Right lobe of liver (tissue), 6 donors: ENCODE data around the gene B3GAT3. TPM values are rescaled to one million over a fixed set of nuclear protein-coding genes. Genes with fewer than 3 reads are reported as not detected.
"Not testable (repeated sequence)": the region's sequence is repeated elsewhere in the genome, so short reads cannot be mapped to it uniquely, and the experiment has no call there.

Source experiments
- ATAC-seq, 4 donors: fragments of 200-7000 bp; cut with Tn5 transposase; one replicate each; pipeline ENCODE4 v1.9.1; 2020; ENCODE audit warnings: mild to moderate bottlenecking in 4 of 4, moderate library complexity in 4 of 4
- DNase-seq, 3 donors: peaks; one replicate each; pipeline ENCODE4 v3.0.0-alpha.2; 2020
- H3K27ac ChIP-seq, 3 donors: fragments of 200-600 bp; one replicate each; pipeline ENCODE4 v1.8.0; 2022
- H3K27me3 ChIP-seq, 2 donors: fragments of 200-600 bp; one replicate each; pipeline ENCODE4 v1.8.0; 2022
- H3K36me3 ChIP-seq, 4 donors: fragments of 200-600 bp; sonication (generic) in 1 of 4; one replicate each; pipeline versions ENCODE4 v1.5.1 to v1.8.0; 2017 to 2022; ENCODE audit warnings: control low read depth in 1 of 4
- H3K4me1 ChIP-seq, 4 donors: fragments of 200-600 bp; sonication (generic) in 1 of 4; one replicate each; pipeline versions ENCODE4 v1.5.1 to v1.8.0; 2017 to 2022; ENCODE audit warnings: control low read depth in 1 of 4
- H3K4me3 ChIP-seq, 3 donors: fragments of 200-600 bp; one replicate each; pipeline ENCODE4 v1.8.0; 2022
- H3K9me3 ChIP-seq, 4 donors: fragments of 200-600 bp; sonication (generic) in 1 of 4; one replicate each; pipeline versions ENCODE4 v1.5.1 to v1.8.0; 2017 to 2022; ENCODE audit warnings: control low read depth in 1 of 4
- CTCF ChIP-seq, 4 donors: fragments of 200-600 bp in 3 of 4; fragments of 450-650 bp in 1 of 4; IDR thresholded peaks; one replicate each; pipeline versions ENCODE4 v1.5.1 to v1.8.0; 2016 to 2022; ENCODE audit warnings: antibody characterized with exemption in 4 of 4, mild to moderate bottlenecking in 2 of 4
- POLR2A ChIP-seq: fragments of 450-650 bp; IDR thresholded peaks from one replicate; pipeline ENCODE4 v1.6.1; 2017; ENCODE audit warnings: antibody characterized with exemption, mild to moderate bottlenecking
- WGBS: methylation state at CpG from one replicate; pipeline ENCODE4 v1.1.6; 2018; ENCODE audit warnings: low coverage, low lambda C conversion rate; ENCODE audit not compliant: insufficient coverage; ENCODE audit errors: missing lambda C conversion rate; 5-methylcytosine and 5-hydroxymethylcytosine counted together
- intact Hi-C, 2 donors: fragments of 100-400 bp; cut with DNase I; formaldehyde crosslinking; loops; one replicate each; pipeline versions ENCODE4 v1.11.2 to v1.14.1; 2022
- total RNA-seq, 6 experiments: library from RNA; depleted of rRNA in 2 of 6; stranded (reverse); fragments of >200 nt in 2 of 6; fragmentation: NEBNext Ultra II Directional in 3 of 6; extraction: Animal tissue kit (Norgen Biotek cat#: 25700) in 3 of 6; gene quantifications; one replicate each; pipeline versions ENCODE4 v1.1.0 to v1.2.4, GENCODE V29; 2016 to 2023
- donor health status: DM: no; HTN: yes; CAD: no.
- donor health status: DM: no; HTN: no; CAD: no.
- donor health status: DM: no; HTN: no; CAD: no.
- donor health status: DM: no; HTN: yes; CAD: no.
- donor health status: DM: no; HTN: yes; CAD: no.

Gene B3GAT3
- total RNA-seq, 6 experiments from 2014 or later: 17.1 to 32.8 (median 23.4) TPM

GRCh38 chr11:62574363-62575071, 47.3 kb downstream of the B3GAT3 start:
- peak; percentile 15 to 39 (median 35) for ATAC-seq
- intact Hi-C loops: no loop called here
- Histone ChIP-seq H3K36me3 (peaks cover 0 to 57% (median 23%) of the 10 kb centered on the region in 4 donors), H3K4me3 (peak overlapping the region; percentile 59 to 74 (median 63)), H3K9me3 (no peaks in the 10 kb centered on the region), H3K27ac (peak overlapping the region; percentile 96 to 100 (median 99)), H3K27me3 (no peaks in the 10 kb centered on the region), H3K4me1 (peaks cover 0 to 21% (median 0%) of the 10 kb centered on the region in 4 donors)
- peak; percentile 42 to 69 (median 64) for DNase-seq
- TF ChIP-seq POLR2A: no peak
- no peak for TF ChIP-seq CTCF (IDR thresholded peaks at IDR 0.05)
- WGBS: under 1% methylated on average over 19 of the region's 33 CpGs

- TF ChIP-seq POLR2A: peak; percentile 83
- TF ChIP-seq CTCF (IDR thresholded peaks at IDR 0.05): no peak
- Histone ChIP-seq H3K4me3 (peak within 1 kb of the TSS; percentile 74 to 94 (median 86)), H3K27me3 (no peaks in the 10 kb centered on the region), H3K4me1 (peaks cover 0 to 21% (median 0%) of the 10 kb centered on the region in 4 donors), H3K27ac (peak within 1 kb of the TSS; percentile 96 to 100 (median 99)), H3K9me3 (no peaks in the 10 kb centered on the region), H3K36me3 (peaks cover 0 to 55% (median 23%) of the 10 kb centered on the region in 4 donors)
- ATAC-seq (peak; percentile 90 to 95 (median 94)), DNase-seq (peak; percentile 98 to 99 (median 99))
- 1% methylated on average over 23 of the region's 46 CpGs for WGBS
- intact Hi-C loops: no loop called here
Measured at GRCh38 chr11:62573592-62574362, 48.0 kb downstream of the B3GAT3 start, which contains the start of gene EEF1G. Gene EEF1G (minus strand): TSS chr11:62573891. CDS start chr11:62573842, 49 bp downstream.

GRCh38 chr11:62573006-62573591, 48.7 kb downstream of the B3GAT3 start:
- no peaks in the 10 kb centered on the region for H3K9me3 ChIP-seq
- no peak for TF ChIP-seq CTCF (IDR thresholded peaks at IDR 0.05)
- TF ChIP-seq POLR2A: no peak
- H3K27me3 ChIP-seq: no peaks in the 10 kb centered on the region
- DNase-seq (peak in 2 of 3 donors; percentile 40 to 59), ATAC-seq (peak in 2 of 4 donors; percentile 0 to 10)
- H3K4me1 ChIP-seq: peaks cover 0 to 21% (median 0%) of the 10 kb centered on the region in 4 donors
- H3K36me3 ChIP-seq: peaks cover 0 to 53% (median 23%) of the 10 kb centered on the region in 4 donors
- H3K27ac ChIP-seq: peak overlapping the region; percentile 47 to 79 (median 69)
- peak overlapping the region; percentile 74 to 94 (median 86) for H3K4me3 ChIP-seq
- WGBS: under 1% methylated on average over 33 of the region's 33 CpGs
- intact Hi-C loops: no loop called here

GRCh38 chr11:62572431-62572830, 49.4 kb downstream of the B3GAT3 start:
- DNase-seq (peak in 1 of 3 donors; percentile 35), ATAC-seq (no peak)
- intact Hi-C loops: no loop called here
- Histone ChIP-seq H3K36me3 (peaks cover 0 to 57% (median 24%) of the 10 kb centered on the region in 4 donors), H3K4me3 (peak overlapping the region; percentile 74 to 94 (median 86)), H3K27me3 (no peaks in the 10 kb centered on the region), H3K4me1 (peaks cover 0 to 26% (median 0%) of the 10 kb centered on the region in 4 donors), H3K9me3 (no peaks in the 10 kb centered on the region), H3K27ac (peak overlapping the region in 1 of 3 donors; percentile 47)
- TF ChIP-seq CTCF (IDR thresholded peaks at IDR 0.05) (no peak), POLR2A (no peak)
- 77% methylated on average over 12 of the region's 12 CpGs for WGBS

GRCh38 chr11:62571493-62571892, 50.3 kb downstream of the B3GAT3 start:
- intact Hi-C loops, H3K27ac ChIP-seq, H3K9me3 ChIP-seq, ATAC-seq, H3K27me3 ChIP-seq, H3K4me3 ChIP-seq: not testable (repeated sequence)
- peaks cover 0 to 30% (median 2%) of the 10 kb centered on the region in 4 donors for H3K4me1 ChIP-seq
- DNase-seq: peak in 1 of 3 donors; percentile 5
- H3K36me3 ChIP-seq: peaks cover 0 to 63% (median 30%) of the 10 kb centered on the region in 4 donors
- 77% methylated on average over 4 of the region's 5 CpGs for WGBS

- WGBS: 87% methylated on average over 4 of the region's 5 CpGs
- H3K36me3 ChIP-seq: peaks cover 0 to 63% (median 33%) of the 10 kb centered on the region in 4 donors
- intact Hi-C loops: not testable (repeated sequence)
Measured at GRCh38 chr11:62570903-62571302, 50.9 kb downstream of the B3GAT3 start.

More at GRCh38 chr11:62570903-62571302, 50.9 kb downstream of the B3GAT3 start:
- not testable (repeated sequence) for ATAC-seq, H3K9me3 ChIP-seq, DNase-seq, H3K4me3 ChIP-seq, H3K27me3 ChIP-seq, H3K27ac ChIP-seq
- peaks cover 0 to 36% (median 5%) of the 10 kb centered on the region in 4 donors for H3K4me1 ChIP-seq
